AG04449 (cell line): ENCODE measurements around the gene PDE9A.
"Not testable (repeated sequence)": the region's sequence is repeated elsewhere in the genome, so short reads cannot be mapped to it uniquely, and the experiment has no call there.

ENCODE experiments used
- CTCF ChIA-PET: fragments of 350-600 bp; formaldehyde crosslinking; extraction: SDS; loops from one replicate; lab custom pipeline; 2021; ENCODE audit warnings: antibody characterized with exemption; lab: Yijun Ruan, JAX
- POLR2A ChIA-PET: fragments of 400-600, 350-600 bp; formaldehyde crosslinking; extraction: SDS; loops from one replicate; lab custom pipeline; 2020; ENCODE audit warnings: antibody characterized with exemption, inconsistent platforms; lab: Yijun Ruan, JAX
- DNase-seq: peaks from one replicate; pipeline ENCODE4 v3.0.0-alpha.2; 2010; ENCODE audit warnings: low read depth, low spot score
- H3K4me3 ChIP-seq: 2 replicates; pipeline ENCODE4 v1.5.1; 2011; ENCODE audit warnings: low read depth, mild to moderate bottlenecking, control low read depth, low read length
- CTCF ChIP-seq: IDR thresholded peaks from one replicate; pipeline ENCODE4 v1.5.1; 2011; ENCODE audit warnings: mild to moderate bottlenecking, moderate library complexity, low read length, control low read depth, inconsistent platforms; ENCODE audit not compliant: insufficient read depth; ENCODE audit errors: missing control alignments

Gene PDE9A

GRCh38 chr21:42705746-42706374 is 52.4 kb downstream of the PDE9A start:
- TF ChIP-seq CTCF = no peak
- ChIA-PET CTCF (no interaction called here), POLR2A (no interaction called here)
- DNase-seq = no peak
- no peak overlapping the region for H3K4me3 ChIP-seq

GRCh38 chr21:42706765-42707164 is 53.3 kb downstream of the PDE9A start:
- ChIA-PET POLR2A (no interaction called here), CTCF (no interaction called here)
- no peak for TF ChIP-seq CTCF

GRCh38 chr21:42707207-42707830 is 53.9 kb downstream of the PDE9A start:
- CTCF ChIA-PET = no interaction called here
- no peak for DNase-seq
- no peak overlapping the region for H3K4me3 ChIP-seq
- no peak for TF ChIP-seq CTCF
- POLR2A ChIA-PET = no interaction called here

More at GRCh38 chr21:42706765-42707164, 53.3 kb downstream of the PDE9A start:
- H3K4me3 ChIP-seq = no peak overlapping the region
- DNase-seq = no peak

- TF ChIP-seq CTCF = no peak
- DNase-seq = no peak
- H3K4me3 ChIP-seq = no peak overlapping the region
- POLR2A ChIA-PET = no interaction called here
- CTCF ChIA-PET = no interaction called here
These were observed 54.7 kb downstream of the PDE9A start for GRCh38 chr21:42708107-42708506.

- POLR2A ChIA-PET, H3K4me3 ChIP-seq, DNase-seq, CTCF ChIA-PET: not testable (repeated sequence)
These were observed 55.5 kb downstream of the PDE9A start for GRCh38 chr21:42708916-42709315.

GRCh38 chr21:42711667-42712066 is 58.2 kb downstream of the PDE9A start:
- no peak overlapping the region for H3K4me3 ChIP-seq
- TF ChIP-seq CTCF = no peak
- ChIA-PET CTCF (no interaction called here), POLR2A (no interaction called here)
- no peak for DNase-seq

GRCh38 chr21:42715427-42715826 is 62.0 kb downstream of the PDE9A start:
- CTCF ChIA-PET, DNase-seq, H3K4me3 ChIP-seq, POLR2A ChIA-PET: not testable (repeated sequence)
